GM21619 (cell line): ENCODE measurements around the gene CUEDC1.
"Not testable (repeated sequence)": the region's sequence is repeated elsewhere in the genome, so short reads cannot be mapped to it uniquely, and the experiment has no call there.

Source experiments
- ATAC-seq: cut with Tn5 transposase; IDR thresholded peaks from one replicate; pipeline ENCODE4 v1.9.1; 2021; ENCODE audit not compliant: unreplicated experiment

Gene CUEDC1

GRCh38 chr17:57940653-57941329 is 14.4 kb downstream of the CUEDC1 start:
- no peak for ATAC-seq

DNA sequence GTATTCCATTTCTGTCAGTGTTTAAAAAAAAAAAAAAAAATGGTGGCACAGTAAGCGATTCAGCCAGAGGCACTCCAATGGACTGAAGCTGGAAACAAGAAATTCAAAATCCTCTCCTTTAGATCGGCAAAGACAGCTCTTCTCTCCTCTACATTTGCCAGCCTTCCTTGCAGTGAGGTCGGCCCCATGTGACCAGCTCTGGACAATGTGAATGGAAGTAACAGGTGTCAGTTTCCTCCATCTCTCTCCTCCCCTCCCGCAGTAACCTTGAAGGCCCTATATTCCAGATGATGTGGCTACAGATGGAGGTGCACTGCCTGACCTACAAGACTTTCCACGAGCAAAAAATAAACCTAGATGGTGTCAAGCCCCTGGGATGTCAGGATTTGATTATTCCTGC is 15.0 kb downstream of the CUEDC1 start:
- ATAC-seq, result no peak

- peak; percentile 60 for ATAC-seq
Measured at GRCh38 chr17:57939797-57940196, 15.4 kb downstream of the CUEDC1 start.

- ATAC-seq, result no peak
Measured at GRCh38 chr17:57938061-57938502, 17.1 kb downstream of the CUEDC1 start.

DNA sequence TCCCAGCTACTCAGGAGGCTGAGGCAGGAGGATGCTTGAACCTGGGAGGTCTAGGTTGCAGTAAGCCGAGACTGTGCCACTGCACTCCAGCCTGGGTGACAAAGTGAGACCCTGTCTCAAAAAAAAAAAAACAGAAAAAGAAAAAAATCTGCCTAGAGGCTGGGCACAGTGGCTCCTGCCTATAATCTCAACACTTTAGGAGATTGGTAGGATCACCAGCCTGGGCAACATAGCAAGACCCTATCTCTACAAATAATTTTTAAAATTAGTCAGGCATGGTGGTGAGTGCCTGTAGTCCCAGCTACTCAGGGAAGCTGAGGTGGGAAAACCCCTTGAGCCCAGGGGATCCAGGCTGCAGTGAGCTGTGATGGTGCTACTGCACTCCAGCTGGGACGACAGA is 17.7 kb downstream of the CUEDC1 start:
- no peak for ATAC-seq

- no peak for ATAC-seq
Measured at GRCh38 chr17:57935833-57936807, 19.1 kb downstream of the CUEDC1 start.

- ATAC-seq, result no peak
Measured at GRCh38 chr17:57931488-57932137, 23.6 kb downstream of the CUEDC1 start.

DNA sequence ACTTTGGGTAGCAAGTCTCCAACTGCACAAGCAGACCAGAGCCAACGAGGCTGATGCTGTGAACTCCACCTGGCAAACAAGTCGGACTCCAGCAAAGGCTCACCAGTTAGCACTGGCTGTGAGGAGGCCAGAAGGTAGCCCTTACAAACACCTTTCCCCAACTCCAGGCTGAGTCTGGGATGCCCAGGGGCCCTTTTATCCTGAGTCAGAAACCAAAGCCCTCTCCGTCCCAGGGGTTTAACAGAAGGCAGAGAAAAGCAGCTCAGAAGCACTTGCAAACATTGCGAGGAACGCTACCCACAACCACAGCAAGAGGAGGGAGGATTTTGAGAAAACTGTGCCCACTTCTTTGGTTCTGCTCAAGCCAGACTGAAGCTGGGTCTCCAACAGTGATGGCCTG is 25.0 kb downstream of the CUEDC1 start:
- ATAC-seq, result no peak

DNA sequence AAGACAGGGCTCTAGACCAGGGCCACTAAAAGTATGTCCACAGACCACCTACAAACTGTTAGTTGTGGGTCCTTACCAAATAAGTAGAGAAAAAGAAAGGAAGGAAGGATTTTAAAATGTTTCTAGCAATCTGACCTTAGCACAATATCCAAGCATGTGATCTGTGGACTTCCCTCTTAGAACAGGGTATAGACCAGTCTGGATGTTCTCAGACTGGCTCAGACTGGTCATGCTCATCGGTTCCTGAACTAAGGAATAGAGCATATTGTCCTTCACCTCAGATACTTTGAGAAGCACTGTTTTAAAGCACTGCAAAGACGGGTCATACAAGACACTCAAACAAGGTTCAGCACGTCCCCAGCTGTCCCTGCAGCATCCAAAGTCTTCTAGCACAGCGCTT is 25.8 kb downstream of the CUEDC1 start:
- no peak for ATAC-seq

DNA sequence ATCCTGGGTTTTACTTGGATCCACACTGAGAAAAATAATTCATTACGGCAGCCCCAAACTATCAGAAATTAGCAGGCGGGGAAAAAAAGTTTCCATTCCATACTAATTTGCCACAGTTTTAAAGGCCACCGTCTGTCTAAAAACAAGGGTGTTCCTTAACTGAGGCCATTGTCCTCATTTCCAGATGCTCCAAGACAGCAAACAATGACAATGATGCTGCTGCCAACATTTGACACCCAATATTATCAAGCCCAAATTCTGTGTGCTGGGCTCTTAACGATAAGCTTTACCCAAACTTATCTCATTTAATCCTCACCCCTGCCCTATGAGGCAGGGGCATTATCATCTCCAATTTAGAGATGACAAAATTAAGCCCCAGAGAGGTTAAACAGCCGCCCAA is 26.3 kb downstream of the CUEDC1 start:
- ATAC-seq, result no peak

GRCh38 chr17:57927048-57927723 is 28.0 kb downstream of the CUEDC1 start:
- no peak for ATAC-seq

DNA sequence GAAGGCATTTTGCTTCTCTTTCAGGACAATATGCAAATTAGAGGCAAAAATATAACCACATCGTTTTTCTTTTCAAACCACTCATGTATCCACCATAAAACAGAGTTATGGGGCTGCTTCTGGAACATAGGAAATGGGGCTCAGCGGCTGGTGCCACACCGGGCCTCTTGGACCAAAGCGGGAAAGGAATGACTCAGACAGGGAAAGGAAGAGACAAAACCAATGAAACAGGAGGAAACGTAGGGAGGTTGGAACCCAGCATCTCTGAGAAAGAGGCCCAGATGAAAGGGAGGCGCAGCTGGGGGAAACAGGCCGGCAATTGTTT is 28.5 kb downstream of the CUEDC1 start:
- ATAC-seq, result no peak

DNA sequence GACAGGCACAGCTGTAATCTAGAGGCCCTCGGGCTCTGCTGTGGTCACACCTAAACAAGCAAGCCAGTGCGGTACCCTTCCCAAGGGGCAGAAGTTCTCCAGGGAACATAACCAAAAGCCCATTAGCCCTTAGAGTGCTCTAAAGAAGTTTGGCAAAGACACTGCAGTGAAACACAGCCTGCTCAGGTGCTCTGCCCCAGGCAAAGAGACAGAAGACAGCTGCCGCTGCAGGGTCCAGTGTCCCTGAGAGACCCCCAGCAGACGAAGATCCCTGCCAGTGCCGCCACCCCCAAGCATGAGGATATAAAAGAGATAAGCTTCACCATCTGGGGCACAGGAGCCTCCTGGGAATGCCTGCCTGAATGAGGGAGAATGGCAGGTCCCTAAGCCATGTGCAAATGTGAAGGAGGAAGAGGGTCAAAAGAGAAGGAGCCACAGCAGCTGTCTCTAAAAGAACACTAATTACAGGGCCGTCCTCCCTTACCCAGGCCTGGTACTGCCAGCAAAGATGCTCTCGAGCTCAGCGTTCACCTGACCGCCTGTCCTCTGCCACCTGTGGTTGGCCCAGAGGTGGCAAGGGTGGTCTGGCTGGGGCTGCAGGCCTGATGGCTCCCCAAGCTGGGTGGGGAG is 29.7 kb downstream of the CUEDC1 start:
- ATAC-seq, result no peak

DNA sequence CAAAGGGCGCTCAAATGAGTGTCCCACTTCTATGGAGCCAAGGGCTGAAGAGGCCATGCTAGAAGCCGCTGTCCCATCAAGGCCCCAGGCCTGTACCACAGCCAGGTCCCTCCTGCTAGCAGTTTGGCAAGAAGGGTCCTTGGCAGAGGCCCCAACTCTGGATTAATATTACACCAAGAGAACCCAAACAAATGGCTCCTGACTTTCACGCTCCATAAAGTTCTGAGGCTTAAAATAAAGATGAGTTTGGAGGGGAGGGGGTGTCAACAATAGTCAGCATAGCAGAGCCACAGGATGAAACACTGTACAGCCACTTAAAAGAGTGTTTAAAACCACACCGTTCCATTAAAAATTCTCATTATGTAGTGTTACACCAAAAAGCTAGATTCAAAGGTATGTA is 30.5 kb downstream of the CUEDC1 start:
- ATAC-seq, result no peak

GRCh38 chr17:57923182-57923872 is 31.9 kb downstream of the CUEDC1 start:
- ATAC-seq, result no peak

DNA sequence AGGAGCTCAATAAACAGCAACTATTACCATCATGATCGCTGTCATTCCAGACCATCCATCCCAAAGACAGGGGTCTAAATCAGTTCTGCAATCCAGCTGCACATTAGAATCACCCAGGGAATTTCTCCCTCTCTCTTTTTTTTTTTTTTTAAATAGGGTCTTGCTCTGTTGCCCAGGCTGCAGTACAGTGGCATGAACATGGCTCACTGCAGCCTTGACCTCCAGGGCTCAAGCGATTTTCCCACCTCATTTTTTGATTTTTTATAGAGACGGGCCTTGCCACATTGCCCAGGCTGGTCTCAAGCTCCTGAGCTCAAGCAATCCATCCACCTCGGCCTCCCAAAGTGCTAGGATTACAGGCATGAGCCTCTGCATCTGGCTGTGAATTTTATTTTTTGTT is 32.5 kb downstream of the CUEDC1 start:
- ATAC-seq, result not testable (repeated sequence)

- no peak for ATAC-seq
Measured at GRCh38 chr17:57920916-57921703, 34.1 kb downstream of the CUEDC1 start.

- no peak for ATAC-seq
Measured at GRCh38 chr17:57919918-57920317, 35.3 kb downstream of the CUEDC1 start.
